NB4 (cell line): ENCODE measurements around the gene CCDC107.

Source experiments
- CTCF ChIP-seq: IDR thresholded peaks from one replicate; pipeline ENCODE4 v1.5.1; 2012; ENCODE audit warnings: low read depth, low read length
- MAX ChIP-seq: IDR thresholded peaks from 2 replicates; pipeline ENCODE4 v1.6.1; 2011; ENCODE audit warnings: low read depth, low read length

GRCh38 chr9:35687972-35688557 lies 30.0 kb downstream of the CCDC107 start:
- no peak for TF ChIP-seq CTCF
- TF ChIP-seq MAX: no peak
